Karpas-422 (cell line): ENCODE data around the gene RASSF1. TPM values are rescaled to one million over a fixed set of nuclear protein-coding genes. Genes with fewer than 3 reads are reported as not detected.

Source experiments
- DNase-seq: peaks from one replicate; pipeline ENCODE4 v3.0.0-alpha.2; 2015
- H2AFZ ChIP-seq: fragments of 200-600 bp; sonication (generic); 2 replicates; pipeline ENCODE4 v1.6.1; 2014; ENCODE audit warnings: antibody characterized with exemption, low read length, mixed read lengths
- H3K27ac ChIP-seq: fragments of 200-600 bp; sonication (generic); 2 replicates; pipeline ENCODE4 v1.5.1; 2014; ENCODE audit warnings: mild to moderate bottlenecking, low read length, moderate library complexity
- H3K27me3 ChIP-seq: fragments of 200-600 bp; sonication (generic); 2 replicates; pipeline ENCODE4 v1.6.1; 2014; ENCODE audit warnings: low read length, mixed read lengths
- H3K36me3 ChIP-seq: fragments of 200-600 bp; sonication (generic); 2 replicates; pipeline ENCODE4 v1.6.1; 2014; ENCODE audit warnings: low read length, mixed read lengths; ENCODE audit not compliant: insufficient read depth
- H3K4me1 ChIP-seq: fragments of 200-600 bp; sonication (generic); 2 replicates; pipeline ENCODE4 v1.6.1; 2014; ENCODE audit warnings: mild to moderate bottlenecking, low read length, mixed read lengths
- H3K4me2 ChIP-seq: fragments of 200-600 bp; sonication (generic); 2 replicates; pipeline ENCODE4 v1.6.1; 2014; ENCODE audit warnings: low read length, low read depth, mild to moderate bottlenecking; ENCODE audit not compliant: poor library complexity, severe bottlenecking
- H3K4me3 ChIP-seq: fragments of 200-600 bp; sonication (generic); 2 replicates; pipeline ENCODE4 v1.5.1; 2014; ENCODE audit warnings: mild to moderate bottlenecking, antibody characterized with exemption, low read length, mixed read lengths
- H3K79me2 ChIP-seq: fragments of 200-600 bp; sonication (generic); 2 replicates; pipeline ENCODE4 v1.6.1; 2014; ENCODE audit warnings: mild to moderate bottlenecking, low read length, mixed read lengths
- H3K9ac ChIP-seq: fragments of 200-600 bp; sonication (generic); 2 replicates; pipeline ENCODE4 v1.6.0; 2014; ENCODE audit warnings: low read length
- H3K9me2 ChIP-seq: fragments of 200-600 bp; sonication (generic), shearing (Covaris generic); replicated peaks from 2 replicates; pipeline ENCODE4 v1.6.0; 2014; ENCODE audit warnings: mild to moderate bottlenecking, low read length, moderate library complexity; ENCODE audit not compliant: insufficient read depth
- H3K9me3 ChIP-seq: fragments of 300-700, 200-600 bp; sonication (generic); 2 replicates; pipeline ENCODE4 v1.6.1; 2014; ENCODE audit warnings: low read length, mixed read lengths
- H4K20me1 ChIP-seq: fragments of 200-600 bp; sonication (generic); 2 replicates; pipeline ENCODE4 v1.6.1; 2014; ENCODE audit warnings: mild to moderate bottlenecking, antibody characterized with exemption, low read length, low read depth; ENCODE audit not compliant: insufficient read depth
- total RNA-seq: library from RNA; depleted of rRNA; stranded (reverse); fragments of >200 nt; shearing (Covaris generic); gene quantifications from 2 replicates; pipeline ENCODE4 v1.2.3, GENCODE V29; 2014; ENCODE audit warnings: low replicate concordance

The RASSF1 gene
- total RNA-seq, 1 experiment from 2014 or later: 33.3 TPM

GRCh38 chr3:50345008-50345407, 4.4 kb upstream of the RASSF1 start:
- Histone ChIP-seq H3K9me3 (no peaks in the 10 kb centered on the region), H2AFZ (no peak overlapping the region), H4K20me1 (no peaks in the 10 kb centered on the region), H3K36me3 (no peaks in the 10 kb centered on the region), H3K27me3 (no peaks in the 10 kb centered on the region), H3K9me2 (no peaks in the 10 kb centered on the region), H3K4me2 (no peak overlapping the region), H3K4me1 (peaks cover 38% of the 10 kb centered on the region), H3K27ac (no peak overlapping the region), H3K79me2 (peaks cover 15% of the 10 kb centered on the region), H3K9ac (no peak overlapping the region), H3K4me3 (no peak overlapping the region)
- DNase-seq: no peak

GRCh38 chr3:50342813-50343633, 2.4 kb upstream of the RASSF1 start:
- Histone ChIP-seq H3K4me1 (peaks cover 43% of the 10 kb centered on the region), H3K27me3 (no peaks in the 10 kb centered on the region), H3K4me2 (no peak overlapping the region), H3K79me2 (peaks cover 23% of the 10 kb centered on the region), H3K9me3 (no peaks in the 10 kb centered on the region), H3K9ac (no peak overlapping the region), H3K9me2 (no peaks in the 10 kb centered on the region), H2AFZ (no peak overlapping the region), H4K20me1 (no peaks in the 10 kb centered on the region), H3K27ac (no peak overlapping the region), H3K4me3 (no peak overlapping the region), H3K36me3 (no peaks in the 10 kb centered on the region)
- no peak for DNase-seq

GRCh38 chr3:50341996-50342650, 1.5 kb upstream of the RASSF1 start:
- Histone ChIP-seq H3K4me1 (peaks cover 48% of the 10 kb centered on the region), H3K36me3 (no peaks in the 10 kb centered on the region), H3K9me2 (no peaks in the 10 kb centered on the region), H3K27me3 (no peaks in the 10 kb centered on the region), H3K4me3 (no peak overlapping the region), H3K9ac (peak overlapping the region; percentile 99), H3K4me2 (peak overlapping the region; percentile 97), H3K79me2 (peaks cover 29% of the 10 kb centered on the region), H2AFZ (no peak overlapping the region), H3K9me3 (no peaks in the 10 kb centered on the region), H3K27ac (no peak overlapping the region), H4K20me1 (no peaks in the 10 kb centered on the region)
- DNase-seq: no peak

- Histone ChIP-seq H3K9me3 (no peaks in the 10 kb centered on the region), H3K9me2 (no peaks in the 10 kb centered on the region), H3K27ac (peak overlapping the region; percentile 91; the same call in 1 of the 2 replicates), H3K27me3 (no peaks in the 10 kb centered on the region), H3K4me1 (peaks cover 48% of the 10 kb centered on the region), H3K79me2 (peaks cover 35% of the 10 kb centered on the region), H3K36me3 (peaks cover 2% of the 10 kb centered on the region; the same call in 1 of the 2 replicates), H4K20me1 (peaks cover 3% of the 10 kb centered on the region; the same call in 1 of the 2 replicates), H3K4me3 (peak overlapping the region; percentile 95), H3K4me2 (peak overlapping the region; percentile 97), H3K9ac (peak overlapping the region; percentile 99), H2AFZ (no peak overlapping the region; the same call in 1 of the 2 replicates)
- no peak for DNase-seq
Measured at GRCh38 chr3:50341537-50341936, 901 bp upstream of the RASSF1 start.

GRCh38 chr3:50340147-50340447, 539 bp downstream of the RASSF1 start:
- peak overlapping the region; percentile 97 for H3K4me2 ChIP-seq

GRCh38 chr3:50339485-50340146, 1.0 kb downstream of the RASSF1 start:
- H3K9me2 ChIP-seq: no peaks in the 10 kb centered on the region
- H3K4me2 ChIP-seq: peak overlapping the region; percentile 97
- H3K27me3 ChIP-seq: no peaks in the 10 kb centered on the region
- H3K4me1 ChIP-seq: peaks cover 58% of the 10 kb centered on the region
- H4K20me1 ChIP-seq: peaks cover 10% of the 10 kb centered on the region; the same call in 1 of the 2 replicates
- H3K4me3 ChIP-seq: peak overlapping the region; percentile 95
- peak overlapping the region; percentile 99 for H3K9ac ChIP-seq
- no peaks in the 10 kb centered on the region for H3K9me3 ChIP-seq
- DNase-seq: peak; percentile 84
- H3K36me3 ChIP-seq: peaks cover 13% of the 10 kb centered on the region
- peaks cover 54% of the 10 kb centered on the region for H3K79me2 ChIP-seq
- peak overlapping the region; percentile 91 for H3K27ac ChIP-seq
- H2AFZ ChIP-seq: no peak overlapping the region

More at GRCh38 chr3:50340147-50340447, 539 bp downstream of the RASSF1 start:
- no peak overlapping the region for H2AFZ ChIP-seq
- H3K79me2 ChIP-seq: peaks cover 50% of the 10 kb centered on the region
- peak overlapping the region; percentile 95 for H3K4me3 ChIP-seq
- H4K20me1 ChIP-seq: peaks cover 9% of the 10 kb centered on the region; the same call in 1 of the 2 replicates
- no peaks in the 10 kb centered on the region for H3K9me3 ChIP-seq
- no peaks in the 10 kb centered on the region for H3K9me2 ChIP-seq
- H3K9ac ChIP-seq: peak overlapping the region; percentile 99
- H3K27me3 ChIP-seq: no peaks in the 10 kb centered on the region
- peaks cover 11% of the 10 kb centered on the region; the same call in 1 of the 2 replicates for H3K36me3 ChIP-seq
- H3K4me1 ChIP-seq: peaks cover 56% of the 10 kb centered on the region
- H3K27ac ChIP-seq: peak overlapping the region; percentile 91
- DNase-seq: no peak

GRCh38 chr3:50338965-50339364, 1.7 kb downstream of the RASSF1 start:
- Histone ChIP-seq H3K36me3 (peaks cover 19% of the 10 kb centered on the region), H3K27ac (peak overlapping the region; percentile 91), H4K20me1 (peaks cover 17% of the 10 kb centered on the region; the same call in 1 of the 2 replicates), H3K9me2 (no peaks in the 10 kb centered on the region), H3K4me1 (peaks cover 64% of the 10 kb centered on the region), H3K9me3 (no peaks in the 10 kb centered on the region), H3K4me2 (peak overlapping the region; percentile 97), H2AFZ (no peak overlapping the region), H3K27me3 (no peaks in the 10 kb centered on the region), H3K9ac (peak overlapping the region; percentile 99), H3K4me3 (peak overlapping the region; percentile 95), H3K79me2 (peaks cover 61% of the 10 kb centered on the region)
- peak; percentile 82 for DNase-seq
